HCT116 (cell line): Measurements from ENCODE around the gene NHSL2. TPM values are rescaled to one million over a fixed set of nuclear protein-coding genes. Genes with fewer than 3 reads are reported as not detected.

Experiments
- ATAC-seq: fragments of 200-7000 bp; cut with Tn5 transposase; 2 replicates; pipeline ENCODE4 v1.9.1; 2020; ENCODE audit warnings: mild to moderate bottlenecking, moderate library complexity
- BruUV-seq: library from RNA; stranded (reverse); fragments of 400-500 nt; replicated peaks from 2 replicates; lab custom pipeline; 2021; lab: Mats Ljungman, UMichigan
- CTCF ChIA-PET: fragments of 300-600 bp; sonication (Branson Sonifier 250); formaldehyde crosslinking; loops from one replicate; lab custom pipeline; 2021; ENCODE audit warnings: antibody characterized with exemption; lab: Charles Lee
- POLR2A ChIA-PET: fragments of 300-600, 350-600 bp; sonication (Branson Sonifier 250); formaldehyde crosslinking; loops from one replicate; lab custom pipeline; 2021; ENCODE audit warnings: antibody characterized with exemption; lab: Charles Lee
- RAD21 ChIA-PET, 2 experiments: fragments of 300-600 bp; sonication (Branson Sonifier 250); formaldehyde crosslinking; loops; one replicate each; lab custom pipeline; 2023; ENCODE audit warnings: low total read pairs in 2 of 2; ENCODE audit not compliant: uncharacterized antibody in 2 of 2, unreplicated experiment in 2 of 2, low non-redundant PET in 1 of 2; lab: Charles Lee
- DNase-seq: peaks from one replicate; pipeline ENCODE4 v3.0.0-alpha.2; 2010; ENCODE audit warnings: low read depth, low spot score
- H2AFZ ChIP-seq: fragments of 200-600 bp; shearing (Covaris generic), sonication (generic); 2 replicates; pipeline ENCODE4 v1.6.1; 2017; ENCODE audit warnings: low read depth, mixed run types, mixed read lengths, antibody characterized with exemption, low read length; ENCODE audit not compliant: poor library complexity, severe bottlenecking
- H3K27ac ChIP-seq: 2 replicates; pipeline ENCODE4 v1.5.1; 2012; ENCODE audit warnings: low read depth, low read length
- H3K27me3 ChIP-seq: fragments of 200-600 bp; sonication (generic); 2 replicates; pipeline ENCODE4 v1.6.1; 2016; ENCODE audit warnings: mixed run types, low read length, mixed read lengths; ENCODE audit not compliant: insufficient read depth
- H3K36me3 ChIP-seq, 2 experiments: fragments of 200-500 bp in 1 of 2; fragments of 200-600 bp in 1 of 2; sonication (Bioruptor generic) in 1 of 2; sonication (generic) in 1 of 2; 2 replicates each; pipeline versions ENCODE4 v1.5.1 to v1.6.1; 2014 to 2016; ENCODE audit warnings: low read length in 2 of 2, inconsistent platforms in 1 of 2, mixed read lengths in 1 of 2, mixed run types in 1 of 2; ENCODE audit not compliant: insufficient read depth in 2 of 2, control insufficient read depth in 1 of 2
- H3K4me1 ChIP-seq, 2 experiments: fragments of 200-600 bp in 1 of 2; sonication (generic) in 1 of 2; 2 replicates each; pipeline versions ENCODE4 v1.5.1 to v1.6.1; 2012 to 2017; ENCODE audit warnings: low read length in 2 of 2, inconsistent platforms in 1 of 2, mild to moderate bottlenecking in 1 of 2, mixed read lengths in 1 of 2, mixed run types in 1 of 2, moderate library complexity in 1 of 2; ENCODE audit not compliant: insufficient read depth in 2 of 2, control insufficient read depth in 1 of 2
- H3K4me2 ChIP-seq: fragments of 200-600 bp; sonication (generic); 2 replicates; pipeline ENCODE4 v1.6.1; 2017; ENCODE audit warnings: mixed run types, low read length, mixed read lengths
- H3K4me3 ChIP-seq, 2 experiments: fragments of 200-600 bp in 1 of 2; sonication (generic) in 1 of 2; replicated peaks in 1 of 2; 2 replicates each; pipeline ENCODE4 v1.5.1; 2011 to 2016; ENCODE audit warnings: low read length in 2 of 2, control low read depth in 1 of 2, low read depth in 1 of 2, mild to moderate bottlenecking in 1 of 2, mixed read lengths in 1 of 2, mixed run types in 1 of 2
- H3K79me2 ChIP-seq: fragments of 200-600 bp; sonication (generic); 2 replicates; pipeline ENCODE4 v1.6.1; 2017; ENCODE audit warnings: mild to moderate bottlenecking, mixed run types, low read length, moderate library complexity, mixed read lengths; ENCODE audit not compliant: insufficient read depth
- H3K9ac ChIP-seq: fragments of 200-600 bp; sonication (generic); 2 replicates; pipeline ENCODE4 v1.6.1; 2016; ENCODE audit warnings: low read length, mixed read lengths
- H3K9me2 ChIP-seq: fragments of 200-600 bp; sonication (generic), shearing (Covaris generic); 2 replicates; pipeline ENCODE4 v1.6.1; 2017; ENCODE audit warnings: mixed run types, mild to moderate bottlenecking, moderate library complexity; ENCODE audit not compliant: insufficient read depth
- H3K9me3 ChIP-seq, 2 experiments: fragments of 200-500 bp in 1 of 2; fragments of 200-600 bp in 1 of 2; sonication (Bioruptor generic) in 1 of 2; sonication (generic) in 1 of 2; 2 replicates each; pipeline ENCODE4 v1.6.1; 2014 to 2017; ENCODE audit warnings: low read length in 2 of 2, mixed read lengths in 2 of 2, inconsistent platforms in 1 of 2, low read depth in 1 of 2, mild to moderate bottlenecking in 1 of 2, mixed run types in 1 of 2, moderate library complexity in 1 of 2; ENCODE audit not compliant: control insufficient read depth in 1 of 2, insufficient read depth in 1 of 2
- H4K20me1 ChIP-seq: fragments of 200-600 bp; sonication (generic), shearing (Covaris generic); 2 replicates; pipeline ENCODE4 v1.6.1; 2017; ENCODE audit warnings: mixed run types, mild to moderate bottlenecking, moderate library complexity; ENCODE audit not compliant: insufficient read depth
- CBX3 ChIP-seq: IDR thresholded peaks from 2 replicates; pipeline ENCODE4 v1.6.1; 2012; ENCODE audit warnings: low read depth
- CEBPB ChIP-seq: IDR thresholded peaks from 2 replicates; pipeline ENCODE4 v1.6.1; 2012; ENCODE audit warnings: low read depth
- EGR1 ChIP-seq: IDR thresholded peaks from 2 replicates; pipeline ENCODE4 v1.6.1; 2012; ENCODE audit warnings: low read depth
- ELF1 ChIP-seq: IDR thresholded peaks from 2 replicates; pipeline ENCODE4 v1.6.1; 2012; ENCODE audit warnings: low read depth, borderline replicate concordance
- EZH2 ChIP-seq: fragments of 200-600 bp; sonication (generic); IDR thresholded peaks from 2 replicates; pipeline ENCODE4 v1.6.1; 2017; ENCODE audit warnings: antibody characterized with exemption, mixed run types
- RAD21 ChIP-seq: IDR thresholded peaks from 2 replicates; pipeline ENCODE4 v1.6.1; 2012; ENCODE audit warnings: low read depth, mild to moderate bottlenecking
- SIN3A ChIP-seq: IDR thresholded peaks from 2 replicates; pipeline ENCODE4 v1.6.1; 2012; ENCODE audit warnings: low read depth
- SP1 ChIP-seq: IDR thresholded peaks from 2 replicates; pipeline ENCODE4 v1.6.1; 2012; ENCODE audit warnings: low read depth
- SRF ChIP-seq: IDR thresholded peaks from 2 replicates; pipeline ENCODE4 v1.6.1; 2012; ENCODE audit warnings: low read depth
- TCF7L2 ChIP-seq: IDR thresholded peaks from 2 replicates; pipeline ENCODE4 v1.7.0; 2011; ENCODE audit warnings: borderline replicate concordance, inconsistent platforms; ENCODE audit not compliant: insufficient read depth, insufficient read length; ENCODE audit errors: extremely low read depth
- YY1 ChIP-seq: IDR thresholded peaks from 2 replicates; pipeline ENCODE4 v1.6.1; 2011; ENCODE audit warnings: low read length, low read depth, moderate library complexity, mild to moderate bottlenecking; ENCODE audit not compliant: insufficient replicate concordance; ENCODE audit errors: extremely low read depth
- ZFX ChIP-seq: fragments of 450-650 bp; IDR thresholded peaks from 2 replicates; pipeline ENCODE4 v1.6.1; 2017
- ZNF274 ChIP-seq: fragments of 200-500 bp; sonication (Bioruptor generic); IDR thresholded peaks from 2 replicates; pipeline ENCODE4 v1.6.1; 2014; ENCODE audit warnings: mild to moderate bottlenecking, low read depth, low read length, inconsistent platforms
- intact Hi-C: fragments of 100-400 bp; cut with micrococcal nuclease; formaldehyde crosslinking; loops from 2 replicates; pipeline ENCODE4 v1.10.0; 2022
- total RNA-seq: library from RNA; stranded (reverse); gene quantifications from one replicate; pipeline ENCODE4 v1.2.1, GENCODE V29; 2021; ENCODE audit not compliant: unreplicated experiment
- TF ChIP-seq, protein P1 (sequence below): IDR thresholded peaks from 2 replicates; pipeline ENCODE4 v1.6.1; 2012
- TF ChIP-seq, protein P2 (sequence below): IDR thresholded peaks from 2 replicates; pipeline ENCODE4 v1.6.1; 2012; ENCODE audit warnings: low read depth
- TF ChIP-seq, protein P3 (sequence below): IDR thresholded peaks from 2 replicates; pipeline ENCODE4 v1.6.1; 2012
- TF ChIP-seq, protein P4 (sequence below), 3 experiments: fragments of 200-600 bp in 1 of 3; sonication (generic) in 1 of 3; IDR thresholded peaks in 2 of 3; conservative IDR thresholded peaks in 1 of 3; 2 replicates each; pipeline ENCODE4 v1.5.1; 2012 to 2017; ENCODE audit warnings: low read depth in 2 of 3, low read length in 2 of 3, antibody characterized with exemption in 1 of 3, borderline replicate concordance in 1 of 3, control low read depth in 1 of 3, mild to moderate bottlenecking in 1 of 3, mixed read lengths in 1 of 3, mixed run types in 1 of 3, moderate library complexity in 1 of 3; ENCODE audit not compliant: insufficient read depth in 1 of 3

NHSL2 gene
- total RNA-seq, 1 experiment from 2014 or later = 0.22 TPM

DNA sequence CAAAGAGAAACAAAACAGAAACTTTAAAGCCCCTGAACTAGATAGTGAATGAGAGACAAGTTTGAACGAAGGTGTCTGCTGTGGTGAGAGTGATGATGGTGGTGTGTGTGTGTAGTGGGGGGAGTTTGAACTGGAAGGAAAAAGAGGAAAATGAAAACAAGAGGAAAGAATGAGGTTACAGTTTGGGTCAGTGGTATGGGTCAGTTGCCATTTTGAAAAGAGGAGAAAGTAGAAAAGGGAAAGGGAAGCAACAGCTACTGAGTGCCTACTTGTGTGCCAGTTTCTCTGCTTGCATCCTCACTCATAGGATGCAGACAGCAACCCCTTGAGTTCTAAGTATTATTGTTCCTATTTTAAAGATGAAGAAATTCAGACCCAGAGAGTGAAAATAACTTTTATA is 26.0 kb downstream of the NHSL2 start:
- ChIA-PET RAD21 (no interaction called here), CTCF (no interaction called here), POLR2A (no interaction called here)
- no peak overlapping the region for H3K4me2 ChIP-seq
- H3K9me2 ChIP-seq = no peaks in the 10 kb centered on the region
- no peak overlapping the region for H3K27ac ChIP-seq
- TF ChIP-seq SIN3A = no peak
- no peak for TF ChIP-seq TCF7L2
- TF ChIP-seq ZNF274 = no peak
- TF ChIP-seq SP1 = no peak
- TF ChIP-seq EGR1 = no peak
- TF ChIP-seq, protein P1, sequence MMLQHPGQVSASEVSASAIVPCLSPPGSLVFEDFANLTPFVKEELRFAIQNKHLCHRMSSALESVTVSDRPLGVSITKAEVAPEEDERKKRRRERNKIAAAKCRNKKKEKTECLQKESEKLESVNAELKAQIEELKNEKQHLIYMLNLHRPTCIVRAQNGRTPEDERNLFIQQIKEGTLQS = no peak
- no peak for TF ChIP-seq RAD21
- TF ChIP-seq YY1 = no peak
- TF ChIP-seq CEBPB = no peak
- no peaks in the 10 kb centered on the region for H3K9me3 ChIP-seq
- H3K27me3 ChIP-seq = no peaks in the 10 kb centered on the region
- intact Hi-C loops = no loop called here
- no TSS peak for BruUV-seq
- H3K4me1 ChIP-seq = no peaks in the 10 kb centered on the region
- no peaks in the 10 kb centered on the region for H3K79me2 ChIP-seq
- DNase-seq (no peak), ATAC-seq (no peak)
- no peaks in the 10 kb centered on the region for H4K20me1 ChIP-seq
- H3K9ac ChIP-seq = no peak overlapping the region
- no peak overlapping the region for H2AFZ ChIP-seq
- H3K4me3 ChIP-seq = no peak overlapping the region
- no peaks in the 10 kb centered on the region for H3K36me3 ChIP-seq

DNA sequence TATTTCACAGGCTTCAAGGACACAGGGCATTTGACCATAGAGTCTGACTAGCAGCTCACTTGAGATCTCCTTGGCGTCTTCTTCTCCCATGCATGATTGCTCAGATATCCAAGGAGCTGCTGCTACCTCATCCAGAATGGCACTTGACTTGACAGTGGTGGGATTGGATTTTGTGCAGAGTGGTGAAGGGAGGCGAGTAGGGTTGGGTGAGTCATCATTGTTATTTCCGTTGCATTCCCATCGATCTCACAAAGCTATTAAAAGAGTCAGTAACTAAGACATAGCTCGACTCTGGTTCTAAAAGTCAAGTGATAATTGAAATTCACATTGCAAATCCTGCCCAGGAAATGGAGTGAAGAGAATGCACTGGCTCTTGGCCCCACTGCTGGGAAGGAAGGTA is 27.7 kb downstream of the NHSL2 start:
- no peak overlapping the region for H3K27ac ChIP-seq
- POLR2A ChIA-PET = no interaction called here
- DNase-seq (no peak), ATAC-seq (no peak)
- H3K27me3 ChIP-seq = no peaks in the 10 kb centered on the region
- CTCF ChIA-PET = no interaction called here
- H4K20me1 ChIP-seq = no peaks in the 10 kb centered on the region
- no peaks in the 10 kb centered on the region for H3K36me3 ChIP-seq
- no peak overlapping the region for H3K4me3 ChIP-seq
- RAD21 ChIA-PET = no interaction called here
- no peaks in the 10 kb centered on the region for H3K4me1 ChIP-seq
- TF ChIP-seq, protein P2, sequence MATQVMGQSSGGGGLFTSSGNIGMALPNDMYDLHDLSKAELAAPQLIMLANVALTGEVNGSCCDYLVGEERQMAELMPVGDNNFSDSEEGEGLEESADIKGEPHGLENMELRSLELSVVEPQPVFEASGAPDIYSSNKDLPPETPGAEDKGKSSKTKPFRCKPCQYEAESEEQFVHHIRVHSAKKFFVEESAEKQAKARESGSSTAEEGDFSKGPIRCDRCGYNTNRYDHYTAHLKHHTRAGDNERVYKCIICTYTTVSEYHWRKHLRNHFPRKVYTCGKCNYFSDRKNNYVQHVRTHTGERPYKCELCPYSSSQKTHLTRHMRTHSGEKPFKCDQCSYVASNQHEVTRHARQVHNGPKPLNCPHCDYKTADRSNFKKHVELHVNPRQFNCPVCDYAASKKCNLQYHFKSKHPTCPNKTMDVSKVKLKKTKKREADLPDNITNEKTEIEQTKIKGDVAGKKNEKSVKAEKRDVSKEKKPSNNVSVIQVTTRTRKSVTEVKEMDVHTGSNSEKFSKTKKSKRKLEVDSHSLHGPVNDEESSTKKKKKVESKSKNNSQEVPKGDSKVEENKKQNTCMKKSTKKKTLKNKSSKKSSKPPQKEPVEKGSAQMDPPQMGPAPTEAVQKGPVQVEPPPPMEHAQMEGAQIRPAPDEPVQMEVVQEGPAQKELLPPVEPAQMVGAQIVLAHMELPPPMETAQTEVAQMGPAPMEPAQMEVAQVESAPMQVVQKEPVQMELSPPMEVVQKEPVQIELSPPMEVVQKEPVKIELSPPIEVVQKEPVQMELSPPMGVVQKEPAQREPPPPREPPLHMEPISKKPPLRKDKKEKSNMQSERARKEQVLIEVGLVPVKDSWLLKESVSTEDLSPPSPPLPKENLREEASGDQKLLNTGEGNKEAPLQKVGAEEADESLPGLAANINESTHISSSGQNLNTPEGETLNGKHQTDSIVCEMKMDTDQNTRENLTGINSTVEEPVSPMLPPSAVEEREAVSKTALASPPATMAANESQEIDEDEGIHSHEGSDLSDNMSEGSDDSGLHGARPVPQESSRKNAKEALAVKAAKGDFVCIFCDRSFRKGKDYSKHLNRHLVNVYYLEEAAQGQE = no peak
- TF ChIP-seq, protein P3, sequence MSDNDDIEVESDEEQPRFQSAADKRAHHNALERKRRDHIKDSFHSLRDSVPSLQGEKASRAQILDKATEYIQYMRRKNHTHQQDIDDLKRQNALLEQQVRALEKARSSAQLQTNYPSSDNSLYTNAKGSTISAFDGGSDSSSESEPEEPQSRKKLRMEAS = no peak
- TF ChIP-seq EZH2 (no peak), SRF (no peak), SP1 (no peak), ZFX (no peak), ZNF274 (no peak), YY1 (no peak), EGR1 (no peak), ELF1 (no peak), RAD21 (no peak), CBX3 (no peak)
- TF ChIP-seq, protein P4, sequence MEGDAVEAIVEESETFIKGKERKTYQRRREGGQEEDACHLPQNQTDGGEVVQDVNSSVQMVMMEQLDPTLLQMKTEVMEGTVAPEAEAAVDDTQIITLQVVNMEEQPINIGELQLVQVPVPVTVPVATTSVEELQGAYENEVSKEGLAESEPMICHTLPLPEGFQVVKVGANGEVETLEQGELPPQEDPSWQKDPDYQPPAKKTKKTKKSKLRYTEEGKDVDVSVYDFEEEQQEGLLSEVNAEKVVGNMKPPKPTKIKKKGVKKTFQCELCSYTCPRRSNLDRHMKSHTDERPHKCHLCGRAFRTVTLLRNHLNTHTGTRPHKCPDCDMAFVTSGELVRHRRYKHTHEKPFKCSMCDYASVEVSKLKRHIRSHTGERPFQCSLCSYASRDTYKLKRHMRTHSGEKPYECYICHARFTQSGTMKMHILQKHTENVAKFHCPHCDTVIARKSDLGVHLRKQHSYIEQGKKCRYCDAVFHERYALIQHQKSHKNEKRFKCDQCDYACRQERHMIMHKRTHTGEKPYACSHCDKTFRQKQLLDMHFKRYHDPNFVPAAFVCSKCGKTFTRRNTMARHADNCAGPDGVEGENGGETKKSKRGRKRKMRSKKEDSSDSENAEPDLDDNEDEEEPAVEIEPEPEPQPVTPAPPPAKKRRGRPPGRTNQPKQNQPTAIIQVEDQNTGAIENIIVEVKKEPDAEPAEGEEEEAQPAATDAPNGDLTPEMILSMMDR (IDR thresholded peaks at IDR 0.05 in 2 of 3, conservative IDR thresholded peaks at IDR 0.05 in 1 of 3; ENCODE audit: borderline replicate concordance in 1 of 3, insufficient read depth in 1 of 3, low read depth in 2 of 3, low read length in 2 of 3) = no peak
- no peaks in the 10 kb centered on the region for H3K9me2 ChIP-seq
- H3K79me2 ChIP-seq = no peaks in the 10 kb centered on the region
- intact Hi-C loops = no loop called here
- no peak overlapping the region for H3K9ac ChIP-seq
- H2AFZ ChIP-seq = no peak overlapping the region
- no peaks in the 10 kb centered on the region for H3K9me3 ChIP-seq
- no TSS peak for BruUV-seq
- no peak overlapping the region for H3K4me2 ChIP-seq
